HepG2 (cell line): ENCODE measurements around the gene MCF2L. TPM values are rescaled to one million over a fixed set of nuclear protein-coding genes. Genes with fewer than 3 reads are reported as not detected.

Source experiments
- ESRRA ChIP-seq: sonication (generic); formaldehyde crosslinking; IDR thresholded peaks from 2 replicates; pipeline ENCODE4 v1.5.1; 2020; ENCODE audit warnings: mild to moderate bottlenecking, low read depth, missing genetic modification reagents
- ETV5 ChIP-seq: IDR thresholded peaks from 2 replicates; pipeline ENCODE4 v1.6.1; 2018; ENCODE audit warnings: missing biosample characterization, missing genetic modification reagents, inconsistent platforms, borderline replicate concordance
- GABPB1 ChIP-seq: IDR thresholded peaks from 2 replicates; pipeline ENCODE4 v1.6.1; 2016; ENCODE audit warnings: mild to moderate bottlenecking, missing genetic modification reagents, moderate library complexity, missing compliant biosample characterization
- MAZ ChIP-seq, 2 experiments: sonication (generic) in 1 of 2; formaldehyde crosslinking in 1 of 2; IDR thresholded peaks; 2 replicates each; pipeline versions ENCODE4 v1.5.0 to v1.6.1; 2012 to 2020; ENCODE audit warnings: low read depth in 2 of 2, mild to moderate bottlenecking in 2 of 2, borderline replicate concordance in 1 of 2, improper control_type of control experiment in 1 of 2, low read length in 1 of 2, missing genetic modification reagents in 1 of 2, moderate library complexity in 1 of 2
- MEIS1 ChIP-seq: sonication (generic); formaldehyde crosslinking; IDR thresholded peaks from 2 replicates; pipeline ENCODE4 v1.9.0; 2021; ENCODE audit warnings: mild to moderate bottlenecking, missing genetic modification reagents, moderate library complexity, borderline replicate concordance
- MXI1 ChIP-seq: IDR thresholded peaks from 3 replicates; pipeline ENCODE4 v1.6.1; 2012; ENCODE audit warnings: low read depth, low read length, inconsistent platforms, borderline replicate concordance
- NAIF1 ChIP-seq: sonication (generic); formaldehyde crosslinking; IDR thresholded peaks from 2 replicates; pipeline ENCODE4 v1.5.0; 2020; ENCODE audit warnings: mild to moderate bottlenecking, missing genetic modification reagents, borderline replicate concordance
- NFE2 ChIP-seq: sonication (generic); formaldehyde crosslinking; IDR thresholded peaks from 2 replicates; pipeline ENCODE4 v1.4.0; 2020; ENCODE audit warnings: missing genetic modification reagents
- PHF8 ChIP-seq: sonication (generic); formaldehyde crosslinking; IDR thresholded peaks from 2 replicates; pipeline ENCODE4 v1.5.0; 2020; ENCODE audit warnings: missing genetic modification reagents
- ZNF136 ChIP-seq: sonication (generic); formaldehyde crosslinking; IDR thresholded peaks from 2 replicates; pipeline ENCODE4 v1.8.1; 2022; ENCODE audit warnings: low read depth, mild to moderate bottlenecking, moderate library complexity, missing genetic modification reagents
- ZNF331 ChIP-seq: sonication (generic); formaldehyde crosslinking; IDR thresholded peaks from 2 replicates; pipeline ENCODE4 v1.4.0; 2020; ENCODE audit warnings: missing genetic modification reagents
- ZNF335 ChIP-seq: sonication (generic); formaldehyde crosslinking; IDR thresholded peaks from 2 replicates; pipeline ENCODE4 v1.4.0; 2020; ENCODE audit warnings: missing genetic modification reagents
- ZNF598 ChIP-seq: sonication (generic); formaldehyde crosslinking; IDR thresholded peaks from 2 replicates; pipeline ENCODE4 v1.5.1; 2020; ENCODE audit warnings: mild to moderate bottlenecking, missing genetic modification reagents, borderline replicate concordance
- ZNF75D ChIP-seq: sonication (generic); formaldehyde crosslinking; IDR thresholded peaks from 2 replicates; pipeline ENCODE4 v1.8.1; 2023; ENCODE audit warnings: missing genetic modification reagents, mild to moderate bottlenecking, borderline replicate concordance
- polyA plus RNA-seq, 8 experiments: library from polyadenylated mRNA; depleted of rRNA in 3 of 8; stranded (reverse) in 7 of 8; unstranded in 1 of 8; fragments of >200 nt; fragmentation: Illumina TruSeq in 4 of 8; extraction: Trizol in 4 of 8; gene quantifications; 2 replicates each; pipeline versions ENCODE4 v1.2.1 to v1.2.3, GENCODE V29; 2011 to 2016; ENCODE audit warnings: low read depth in 4 of 8, missing spikeins in 1 of 8, mixed read lengths in 1 of 8; ENCODE audit not compliant: insufficient read depth in 1 of 8
- total RNA-seq, 5 experiments: library from RNA; depleted of rRNA; stranded (reverse); fragments of >200 nt; fragmentation: Illumina TruSeq; extraction: Trizol; gene quantifications; 2 replicates each; pipeline ENCODE4 v1.2.3, GENCODE V29; 2016; ENCODE audit warnings: low read depth in 1 of 5
- TF ChIP-seq, protein P1 (sequence below): sonication (generic); formaldehyde crosslinking; IDR thresholded peaks from 2 replicates; pipeline ENCODE4 v1.4.0; 2020; ENCODE audit warnings: missing genetic modification reagents, borderline replicate concordance
- TF ChIP-seq, protein P2 (sequence below): sonication (generic); formaldehyde crosslinking; IDR thresholded peaks from 2 replicates; pipeline ENCODE4 v1.5.1; 2020; ENCODE audit warnings: mild to moderate bottlenecking, missing genetic modification reagents, moderate library complexity
- TF ChIP-seq, protein P3 (sequence below): sonication (generic); formaldehyde crosslinking; IDR thresholded peaks from 2 replicates; pipeline ENCODE4 v1.5.1; 2020; ENCODE audit warnings: mild to moderate bottlenecking, moderate library complexity, missing genetic modification reagents

The MCF2L gene
- total and polyA plus RNA-seq, 2 of the 13 experiments (the other 11 are each of a cell fraction or from before 2014, with no cell fraction given) = 19.4 to 28.4 TPM

DNA sequence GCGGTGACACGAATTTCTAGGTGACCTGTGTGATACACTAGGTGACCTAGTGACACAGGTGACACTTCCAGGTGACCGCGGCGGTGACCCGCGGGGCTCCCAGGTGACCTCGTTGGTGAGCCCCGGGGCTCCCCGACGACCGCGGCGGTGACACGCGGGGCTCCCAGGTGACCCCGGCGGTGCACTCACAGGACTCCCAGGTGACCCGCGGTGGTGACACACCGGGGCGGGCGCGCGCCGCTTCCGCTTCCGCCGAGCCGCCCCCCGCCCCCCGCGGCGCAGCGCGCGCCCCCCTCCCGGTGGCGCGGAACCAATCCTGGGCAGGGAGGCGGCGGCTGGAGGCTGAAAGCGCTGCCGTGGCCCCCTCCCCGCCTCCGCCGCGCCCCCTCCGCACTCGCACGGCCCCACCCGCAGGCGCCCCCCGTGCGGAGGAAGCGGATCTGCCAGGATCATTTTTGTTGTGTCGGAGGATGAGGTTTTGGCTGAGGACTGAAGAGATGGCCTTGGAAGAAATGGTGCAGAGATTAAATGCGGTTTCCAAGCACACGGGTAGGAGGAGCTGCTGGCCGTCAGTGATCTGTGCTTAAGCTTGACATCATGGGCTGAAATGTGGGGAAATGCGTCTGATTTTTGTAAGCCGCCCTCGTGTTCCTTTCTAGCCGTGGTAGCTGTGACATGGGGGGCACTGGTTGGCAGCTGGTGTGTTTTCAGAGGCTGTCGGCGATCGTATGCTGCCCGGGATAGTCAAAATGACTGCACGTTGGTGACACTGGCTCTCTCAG, at the start of gene MCF2L (continued):
- no peak for TF ChIP-seq NFE2 (CRISPR knock-in tag)
- TF ChIP-seq, protein P1, sequence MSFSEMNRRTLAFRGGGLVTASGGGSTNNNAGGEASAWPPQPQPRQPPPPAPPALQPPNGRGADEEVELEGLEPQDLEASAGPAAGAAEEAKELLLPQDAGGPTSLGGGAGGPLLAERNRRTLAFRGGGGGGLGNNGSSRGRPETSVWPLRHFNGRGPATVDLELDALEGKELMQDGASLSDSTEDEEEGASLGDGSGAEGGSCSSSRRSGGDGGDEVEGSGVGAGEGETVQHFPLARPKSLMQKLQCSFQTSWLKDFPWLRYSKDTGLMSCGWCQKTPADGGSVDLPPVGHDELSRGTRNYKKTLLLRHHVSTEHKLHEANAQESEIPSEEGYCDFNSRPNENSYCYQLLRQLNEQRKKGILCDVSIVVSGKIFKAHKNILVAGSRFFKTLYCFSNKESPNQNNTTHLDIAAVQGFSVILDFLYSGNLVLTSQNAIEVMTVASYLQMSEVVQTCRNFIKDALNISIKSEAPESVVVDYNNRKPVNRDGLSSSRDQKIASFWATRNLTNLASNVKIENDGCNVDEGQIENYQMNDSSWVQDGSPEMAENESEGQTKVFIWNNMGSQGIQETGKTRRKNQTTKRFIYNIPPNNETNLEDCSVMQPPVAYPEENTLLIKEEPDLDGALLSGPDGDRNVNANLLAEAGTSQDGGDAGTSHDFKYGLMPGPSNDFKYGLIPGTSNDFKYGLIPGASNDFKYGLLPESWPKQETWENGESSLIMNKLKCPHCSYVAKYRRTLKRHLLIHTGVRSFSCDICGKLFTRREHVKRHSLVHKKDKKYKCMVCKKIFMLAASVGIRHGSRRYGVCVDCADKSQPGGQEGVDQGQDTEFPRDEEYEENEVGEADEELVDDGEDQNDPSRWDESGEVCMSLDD (CRISPR knock-in tag) = no peak; the same call in 1 of the 2 replicates
- TF ChIP-seq ETV5 (CRISPR knock-in tag) = peak; percentile 7; the same call in 1 of the 2 replicates
- TF ChIP-seq, protein P2, sequence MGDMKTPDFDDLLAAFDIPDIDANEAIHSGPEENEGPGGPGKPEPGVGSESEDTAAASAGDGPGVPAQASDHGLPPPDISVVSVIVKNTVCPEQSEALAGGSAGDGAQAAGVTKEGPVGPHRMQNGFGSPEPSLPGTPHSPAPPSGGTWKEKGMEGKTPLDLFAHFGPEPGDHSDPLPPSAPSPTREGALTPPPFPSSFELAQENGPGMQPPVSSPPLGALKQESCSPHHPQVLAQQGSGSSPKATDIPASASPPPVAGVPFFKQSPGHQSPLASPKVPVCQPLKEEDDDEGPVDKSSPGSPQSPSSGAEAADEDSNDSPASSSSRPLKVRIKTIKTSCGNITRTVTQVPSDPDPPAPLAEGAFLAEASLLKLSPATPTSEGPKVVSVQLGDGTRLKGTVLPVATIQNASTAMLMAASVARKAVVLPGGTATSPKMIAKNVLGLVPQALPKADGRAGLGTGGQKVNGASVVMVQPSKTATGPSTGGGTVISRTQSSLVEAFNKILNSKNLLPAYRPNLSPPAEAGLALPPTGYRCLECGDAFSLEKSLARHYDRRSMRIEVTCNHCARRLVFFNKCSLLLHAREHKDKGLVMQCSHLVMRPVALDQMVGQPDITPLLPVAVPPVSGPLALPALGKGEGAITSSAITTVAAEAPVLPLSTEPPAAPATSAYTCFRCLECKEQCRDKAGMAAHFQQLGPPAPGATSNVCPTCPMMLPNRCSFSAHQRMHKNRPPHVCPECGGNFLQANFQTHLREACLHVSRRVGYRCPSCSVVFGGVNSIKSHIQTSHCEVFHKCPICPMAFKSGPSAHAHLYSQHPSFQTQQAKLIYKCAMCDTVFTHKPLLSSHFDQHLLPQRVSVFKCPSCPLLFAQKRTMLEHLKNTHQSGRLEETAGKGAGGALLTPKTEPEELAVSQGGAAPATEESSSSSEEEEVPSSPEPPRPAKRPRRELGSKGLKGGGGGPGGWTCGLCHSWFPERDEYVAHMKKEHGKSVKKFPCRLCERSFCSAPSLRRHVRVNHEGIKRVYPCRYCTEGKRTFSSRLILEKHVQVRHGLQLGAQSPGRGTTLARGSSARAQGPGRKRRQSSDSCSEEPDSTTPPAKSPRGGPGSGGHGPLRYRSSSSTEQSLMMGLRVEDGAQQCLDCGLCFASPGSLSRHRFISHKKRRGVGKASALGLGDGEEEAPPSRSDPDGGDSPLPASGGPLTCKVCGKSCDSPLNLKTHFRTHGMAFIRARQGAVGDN (CRISPR knock-in tag) = peak; percentile 76
- TF ChIP-seq ZNF331 (CRISPR knock-in tag) = 0 out of 2 replicates have a peak, but pooled peaks have one; percentile 7
- TF ChIP-seq, protein P3, sequence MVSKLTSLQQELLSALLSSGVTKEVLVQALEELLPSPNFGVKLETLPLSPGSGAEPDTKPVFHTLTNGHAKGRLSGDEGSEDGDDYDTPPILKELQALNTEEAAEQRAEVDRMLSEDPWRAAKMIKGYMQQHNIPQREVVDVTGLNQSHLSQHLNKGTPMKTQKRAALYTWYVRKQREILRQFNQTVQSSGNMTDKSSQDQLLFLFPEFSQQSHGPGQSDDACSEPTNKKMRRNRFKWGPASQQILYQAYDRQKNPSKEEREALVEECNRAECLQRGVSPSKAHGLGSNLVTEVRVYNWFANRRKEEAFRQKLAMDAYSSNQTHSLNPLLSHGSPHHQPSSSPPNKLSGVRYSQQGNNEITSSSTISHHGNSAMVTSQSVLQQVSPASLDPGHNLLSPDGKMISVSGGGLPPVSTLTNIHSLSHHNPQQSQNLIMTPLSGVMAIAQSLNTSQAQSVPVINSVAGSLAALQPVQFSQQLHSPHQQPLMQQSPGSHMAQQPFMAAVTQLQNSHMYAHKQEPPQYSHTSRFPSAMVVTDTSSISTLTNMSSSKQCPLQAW (CRISPR knock-in tag) = 0 out of 2 replicates have a peak, but pooled peaks have one; percentile 13
- TF ChIP-seq MXI1 = peak; percentile 11; the same call in 1 of the 3 replicates
- no peak for TF ChIP-seq ZNF75D (CRISPR knock-in tag)
- no peak for TF ChIP-seq ZNF136
- TF ChIP-seq ZNF598 = no peak
- 0 out of 2 replicates have a peak, but pooled peaks have one; percentile 23 for TF ChIP-seq MEIS1
- peak; percentile 43 for TF ChIP-seq MAZ (IDR thresholded peaks at IDR 0.05; ENCODE audit: borderline replicate concordance, low read depth, low read length)
- TF ChIP-seq MAZ (CRISPR knock-in tag; IDR thresholded peaks at IDR 0.05; ENCODE audit: low read depth) = peak; percentile 75; the same call in 1 of the 2 replicates
- TF ChIP-seq GABPB1 (CRISPR knock-in tag) = peak; percentile 86
- TF ChIP-seq NAIF1 (CRISPR knock-in tag) = no peak
- TF ChIP-seq PHF8 = 0 out of 2 replicates have a peak, but pooled peaks have one; percentile 27
- peak; percentile 61 for TF ChIP-seq ESRRA (CRISPR knock-in tag)
- no peak for TF ChIP-seq ZNF335 (CRISPR knock-in tag)
